H1 (cell line): ENCODE results near the gene DENND1A.

Experiments used
- CEBPB ChIP-seq: IDR thresholded peaks from 2 replicates; pipeline ENCODE4 v1.6.1; 2012; ENCODE audit warnings: low read depth, low read length
- CHD1 ChIP-seq: IDR thresholded peaks from 2 replicates; pipeline ENCODE4 v1.6.1; 2012; ENCODE audit warnings: low read depth, low read length, improper control_type of control experiment
- CTCF ChIP-seq, 3 experiments: IDR thresholded peaks; 1 replicate in 2 of 3; 2 replicates in 1 of 3; pipeline versions ENCODE4 v1.5.1 to v1.6.1; 2011; ENCODE audit warnings: low read length in 3 of 3, mild to moderate bottlenecking in 3 of 3, inconsistent platforms in 2 of 3, low read depth in 1 of 3, moderate library complexity in 1 of 3; ENCODE audit not compliant: insufficient read depth in 1 of 3; ENCODE audit errors: control extremely low read depth in 1 of 3
- E2F6 ChIP-seq: IDR thresholded peaks from 2 replicates; pipeline ENCODE4 v1.6.1; 2012; ENCODE audit warnings: inconsistent platforms
- EP300 ChIP-seq, 2 experiments: IDR thresholded peaks; 1 replicate in 1 of 2; 2 replicates in 1 of 2; pipeline ENCODE4 v1.6.1; 2011 to 2012; ENCODE audit warnings: low read depth in 2 of 2, low read length in 2 of 2, mild to moderate bottlenecking in 2 of 2, borderline replicate concordance in 1 of 2, inconsistent platforms in 1 of 2, moderate library complexity in 1 of 2
- JUN ChIP-seq: IDR thresholded peaks from 2 replicates; pipeline ENCODE4 v1.6.1; 2011; ENCODE audit warnings: low read depth, mild to moderate bottlenecking, improper control_type of control experiment, low read length
- KDM5A ChIP-seq: fragments of 200-600 bp; IDR thresholded peaks from 2 replicates; pipeline ENCODE4 v1.7.1; 2012; ENCODE audit warnings: mild to moderate bottlenecking, low read length, inconsistent platforms, mixed read lengths
- MAX ChIP-seq: IDR thresholded peaks from 2 replicates; pipeline ENCODE4 v1.6.1; 2012; ENCODE audit warnings: inconsistent platforms
- POLR2A ChIP-seq, 2 experiments: IDR thresholded peaks; 1 replicate in 1 of 2; 2 replicates in 1 of 2; pipeline ENCODE4 v1.6.1; 2011; ENCODE audit warnings: low read depth in 2 of 2, low read length in 2 of 2, mild to moderate bottlenecking in 2 of 2; ENCODE audit errors: control extremely low read depth in 1 of 2
- POLR2AphosphoS5 ChIP-seq: IDR thresholded peaks from 2 replicates; pipeline ENCODE4 v1.6.1; 2011; ENCODE audit warnings: low read depth, low read length
- RBBP5 ChIP-seq: IDR thresholded peaks from 2 replicates; pipeline ENCODE4 v1.7.1; 2012; ENCODE audit warnings: low read depth, mild to moderate bottlenecking, inconsistent platforms, low read length, moderate library complexity, borderline replicate concordance
- SRF ChIP-seq: IDR thresholded peaks from 2 replicates; pipeline ENCODE4 v1.6.1; 2011; ENCODE audit warnings: mild to moderate bottlenecking, low read depth, low read length, moderate library complexity
- SUZ12 ChIP-seq: fragments of 200-600 bp; sonication (generic); IDR thresholded peaks from 2 replicates; pipeline ENCODE4 v1.6.1; 2012; ENCODE audit warnings: mild to moderate bottlenecking, inconsistent platforms, low read length, moderate library complexity, mixed read lengths
- USF2 ChIP-seq: IDR thresholded peaks from 2 replicates; pipeline ENCODE4 v1.6.1; 2011; ENCODE audit warnings: low read length, improper control_type of control experiment

GRCh38 chr9:123687246-123687751 lies 242.6 kb downstream of the DENND1A start:
- no peak for TF ChIP-seq USF2
- TF ChIP-seq CTCF (IDR thresholded peaks at IDR 0.05; ENCODE audit: control extremely low read depth in 1 of 3, insufficient read depth in 1 of 3, low read depth in 1 of 3, low read length in 3 of 3), result no peak
- no peak for TF ChIP-seq CHD1
- TF ChIP-seq SUZ12, result no peak
- TF ChIP-seq SRF, result no peak
- no peak for TF ChIP-seq MAX
- TF ChIP-seq CEBPB, result no peak
- TF ChIP-seq POLR2A (IDR thresholded peaks at IDR 0.05; ENCODE audit: control extremely low read depth in 1 of 2, low read depth in 2 of 2, low read length in 2 of 2), result no peak
- TF ChIP-seq EP300 (IDR thresholded peaks at IDR 0.05; ENCODE audit: borderline replicate concordance in 1 of 2, low read depth in 2 of 2, low read length in 2 of 2), result no peak
- TF ChIP-seq E2F6, result no peak
- no peak for TF ChIP-seq KDM5A
- no peak for TF ChIP-seq RBBP5
- no peak for TF ChIP-seq POLR2AphosphoS5
- no peak for TF ChIP-seq JUN
